ENCODE results near the gene SLC46A2. TPM values are rescaled to one million over a fixed set of nuclear protein-coding genes. Genes with fewer than 3 reads are reported as not detected.

Gene SLC46A2
- total and polyA plus RNA-seq, 2 of the 8 experiments (the other 6 are each of a cell fraction or from before 2014, with no cell fraction given): 0.03 TPM; not detected in 1

DNA sequence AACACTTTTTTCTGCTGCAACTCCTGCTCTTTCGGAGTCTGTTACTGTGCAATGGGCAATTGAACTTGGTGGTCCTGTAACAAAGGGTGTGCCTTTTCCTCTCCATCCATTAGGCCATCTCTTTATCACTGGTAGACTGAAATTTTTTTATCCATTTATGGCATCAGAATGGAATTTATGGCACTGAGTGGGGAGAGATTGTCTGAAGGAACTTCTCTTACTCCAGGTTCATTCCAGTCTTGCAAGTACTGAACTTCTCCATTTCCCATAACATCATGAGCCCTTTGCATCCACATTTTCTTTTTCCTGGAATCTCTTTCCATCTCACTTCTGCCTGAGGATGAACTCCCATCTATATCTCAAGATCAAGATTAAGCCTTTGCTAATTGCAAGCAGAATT lies 10.0 kb downstream of the SLC46A2 start (continued):
- TF ChIP-seq RAD21 (IDR thresholded peaks at IDR 0.05 in 1 of 2, conservative IDR thresholded peaks at IDR 0.05 in 1 of 2; ENCODE audit: low read depth in 2 of 2, low read length in 2 of 2) (no peak), SIN3A (conservative IDR thresholded peaks at IDR 0.05 in 1 of 2, IDR thresholded peaks at IDR 0.05 in 1 of 2; ENCODE audit: low read depth in 1 of 2, low read length in 2 of 2) (no peak), NRF1 (IDR thresholded peaks at IDR 0.05; ENCODE audit: low read depth, low read length) (no peak), SIRT6 (IDR thresholded peaks at IDR 0.05; ENCODE audit: low read length) (no peak), GTF2F1 (IDR thresholded peaks at IDR 0.05; ENCODE audit: borderline replicate concordance, low read depth, low read length) (no peak), PHF8 (conservative IDR thresholded peaks at IDR 0.05; ENCODE audit: low read depth, low read length) (no peak), RFX5 (IDR thresholded peaks at IDR 0.05; ENCODE audit: borderline replicate concordance, low read depth, low read length) (no peak)
